Testis (tissue), 2 donors: Measurements from ENCODE around the gene SSRP1.
"Not testable (repeated sequence)": the region's sequence is repeated elsewhere in the genome, so short reads cannot be mapped to it uniquely, and the experiment has no call there.

ENCODE experiments used
- CTCF ChIP-seq, 3 experiments: fragments of 450-650 bp in 2 of 3; fragments of 200-600 bp in 1 of 3; sonication (generic) in 1 of 3; IDR thresholded peaks; one replicate each; pipeline ENCODE4 v1.5.1; 2016 to 2019; ENCODE audit warnings: antibody characterized with exemption in 3 of 3, mild to moderate bottlenecking in 2 of 3, moderate library complexity in 1 of 3
- POLR2A ChIP-seq: fragments of 450-650 bp; IDR thresholded peaks from one replicate; pipeline ENCODE4 v1.6.1; 2017; ENCODE audit warnings: antibody characterized with exemption, mild to moderate bottlenecking, moderate library complexity

GRCh38 chr11:57296205-57296604 lies 39.5 kb downstream of the SSRP1 start:
- not testable (repeated sequence) for TF ChIP-seq POLR2A; CTCF (IDR thresholded peaks at IDR 0.05)
